WTC11 (cell line): ENCODE measurements around the gene PLPP4. TPM values are rescaled to one million over a fixed set of nuclear protein-coding genes. Genes with fewer than 3 reads are reported as not detected.

Experiments
- ATAC-seq: fragments of 200-7000 bp; cut with Tn5 transposase; 2 replicates; pipeline ENCODE4 v1.10.0; 2021; ENCODE audit warnings: mild to moderate bottlenecking, moderate library complexity
- CTCF ChIA-PET: fragments of 300-600 bp; sonication (Branson Sonifier 250); formaldehyde crosslinking; loops from one replicate; lab custom pipeline; 2021; ENCODE audit warnings: antibody characterized with exemption; lab: Charles Lee
- POLR2A ChIA-PET: fragments of 350-600 bp; sonication (Branson Sonifier 250); formaldehyde crosslinking; loops from one replicate; lab custom pipeline; 2021; ENCODE audit warnings: antibody characterized with exemption; lab: Charles Lee
- DNase-seq: peaks from one replicate; pipeline ENCODE4 v3.0.0; 2021; ENCODE audit warnings: low spot score
- H3K27ac Mint-ChIP-seq: 2 replicates; pipeline ENCODE4 v1.8.0; 2021; ENCODE audit warnings: mixed read lengths
- H3K27me3 Mint-ChIP-seq: 2 replicates; pipeline ENCODE4 v1.8.0; 2021; ENCODE audit warnings: low read depth, mild to moderate bottlenecking, moderate library complexity, mixed read lengths
- H3K36me3 Mint-ChIP-seq: 2 replicates; pipeline ENCODE4 v1.8.0; 2021; ENCODE audit warnings: mixed read lengths
- H3K4me1 Mint-ChIP-seq: 2 replicates; pipeline ENCODE4 v1.8.0; 2022; ENCODE audit warnings: mixed read lengths
- H3K4me3 Mint-ChIP-seq: 2 replicates; pipeline ENCODE4 v1.8.0; 2021; ENCODE audit warnings: mild to moderate bottlenecking, moderate library complexity, mixed read lengths
- H3K9me3 Mint-ChIP-seq: 2 replicates; pipeline ENCODE4 v1.8.0; 2021; ENCODE audit warnings: mixed read lengths
- ATF1 ChIP-seq: sonication (generic); formaldehyde crosslinking; IDR thresholded peaks from 2 replicates; pipeline ENCODE4 v1.8.1; 2023; ENCODE audit warnings: mild to moderate bottlenecking, moderate library complexity, missing genetic modification reagents
- EMX1 ChIP-seq: fragments of 250-450 bp; sonication (Bioruptor Pico); IDR thresholded peaks from 2 replicates; pipeline ENCODE4 v1.8.0; 2021; ENCODE audit warnings: mild to moderate bottlenecking
- GABPB1 ChIP-seq: sonication (generic); formaldehyde crosslinking; IDR thresholded peaks from 2 replicates; pipeline ENCODE4 v1.8.1; 2023; ENCODE audit warnings: mild to moderate bottlenecking, missing genetic modification reagents
- HMGA2 ChIP-seq: fragments of 250-450 bp; sonication (Bioruptor Pico); IDR thresholded peaks from 2 replicates; pipeline ENCODE4 v1.4.0; 2021; ENCODE audit warnings: mild to moderate bottlenecking, moderate library complexity
- JUN ChIP-seq: sonication (generic); formaldehyde crosslinking; IDR thresholded peaks from 2 replicates; pipeline ENCODE4 v1.8.0; 2023; ENCODE audit warnings: mild to moderate bottlenecking, missing genetic modification reagents
- NFATC4 ChIP-seq: fragments of 250-450 bp; sonication (Bioruptor Pico); IDR thresholded peaks from 2 replicates; pipeline ENCODE4 v1.9.0; 2021; ENCODE audit warnings: mild to moderate bottlenecking
- NR1H2 ChIP-seq: sonication (generic); formaldehyde crosslinking; IDR thresholded peaks from 2 replicates; pipeline ENCODE4 v1.9.0; 2021; ENCODE audit warnings: mild to moderate bottlenecking, moderate library complexity, missing genetic modification reagents
- OVOL2 ChIP-seq: fragments of 250-450 bp; sonication (Bioruptor Pico); IDR thresholded peaks from 2 replicates; pipeline ENCODE4 v1.9.0; 2021; ENCODE audit warnings: mild to moderate bottlenecking, borderline replicate concordance
- RORB ChIP-seq: fragments of 250-450 bp; sonication (Bioruptor Pico); IDR thresholded peaks from 2 replicates; pipeline ENCODE4 v1.9.0; 2021; ENCODE audit warnings: mild to moderate bottlenecking
- SMAD3 ChIP-seq: sonication (generic); formaldehyde crosslinking; IDR thresholded peaks from 2 replicates; pipeline ENCODE4 v1.8.0; 2022; ENCODE audit warnings: missing genetic modification reagents, mild to moderate bottlenecking, borderline replicate concordance
- TEAD1 ChIP-seq: sonication (generic); formaldehyde crosslinking; IDR thresholded peaks from 2 replicates; pipeline ENCODE4 v1.8.0; 2022; ENCODE audit warnings: mild to moderate bottlenecking, missing genetic modification reagents
- TP53 ChIP-seq: sonication (generic); formaldehyde crosslinking; IDR thresholded peaks from 2 replicates; pipeline ENCODE4 v1.8.1; 2023; ENCODE audit warnings: mild to moderate bottlenecking, missing genetic modification reagents
- ZNF263 ChIP-seq: sonication (generic); formaldehyde crosslinking; IDR thresholded peaks from 2 replicates; pipeline ENCODE4 v1.8.1; 2022; ENCODE audit warnings: low read depth, mild to moderate bottlenecking, moderate library complexity, missing genetic modification reagents
- ZNF396 ChIP-seq: fragments of 250-450 bp; sonication (Bioruptor Pico); IDR thresholded peaks from 2 replicates; pipeline ENCODE4 v1.8.0; 2021; ENCODE audit warnings: mild to moderate bottlenecking, moderate library complexity, borderline replicate concordance
- total RNA-seq: library from RNA; stranded (reverse); gene quantifications from 3 replicates; pipeline ENCODE4 v1.2.3, GENCODE V29; 2021
- TF ChIP-seq, protein P1 (sequence below): sonication (generic); formaldehyde crosslinking; IDR thresholded peaks from 2 replicates; pipeline ENCODE4 v1.8.0; 2023; ENCODE audit warnings: missing genetic modification reagents
- TF ChIP-seq, protein P2 (sequence below): sonication (generic); formaldehyde crosslinking; IDR thresholded peaks from 2 replicates; pipeline ENCODE4 v1.8.1; 2022; ENCODE audit warnings: missing genetic modification reagents, borderline replicate concordance
- TF ChIP-seq, protein P3 (sequence below): sonication (generic); formaldehyde crosslinking; IDR thresholded peaks from 2 replicates; pipeline ENCODE4 v1.8.0; 2022; ENCODE audit warnings: mild to moderate bottlenecking, missing genetic modification reagents
- TF ChIP-seq, protein P4 (sequence below): sonication (generic); formaldehyde crosslinking; conservative IDR thresholded peaks from 2 replicates; pipeline ENCODE4 v1.8.1; 2022; ENCODE audit warnings: mild to moderate bottlenecking, missing genetic modification reagents
- TF ChIP-seq, protein P5 (sequence below): sonication (generic); formaldehyde crosslinking; IDR thresholded peaks from 2 replicates; pipeline ENCODE4 v1.8.1; 2023; ENCODE audit warnings: mild to moderate bottlenecking, missing genetic modification reagents
- TF ChIP-seq, protein P6 (sequence below): sonication (generic); formaldehyde crosslinking; IDR thresholded peaks from 2 replicates; pipeline ENCODE4 v1.8.0; 2022; ENCODE audit warnings: missing genetic modification reagents
- TF ChIP-seq, protein P7 (sequence below): fragments of 250-450 bp; sonication (Bioruptor Pico); IDR thresholded peaks from 2 replicates; pipeline ENCODE4 v1.9.0; 2021; ENCODE audit warnings: mild to moderate bottlenecking

PLPP4 gene
- total RNA-seq, 1 experiment from 2014 or later = 0.15 TPM

DNA sequence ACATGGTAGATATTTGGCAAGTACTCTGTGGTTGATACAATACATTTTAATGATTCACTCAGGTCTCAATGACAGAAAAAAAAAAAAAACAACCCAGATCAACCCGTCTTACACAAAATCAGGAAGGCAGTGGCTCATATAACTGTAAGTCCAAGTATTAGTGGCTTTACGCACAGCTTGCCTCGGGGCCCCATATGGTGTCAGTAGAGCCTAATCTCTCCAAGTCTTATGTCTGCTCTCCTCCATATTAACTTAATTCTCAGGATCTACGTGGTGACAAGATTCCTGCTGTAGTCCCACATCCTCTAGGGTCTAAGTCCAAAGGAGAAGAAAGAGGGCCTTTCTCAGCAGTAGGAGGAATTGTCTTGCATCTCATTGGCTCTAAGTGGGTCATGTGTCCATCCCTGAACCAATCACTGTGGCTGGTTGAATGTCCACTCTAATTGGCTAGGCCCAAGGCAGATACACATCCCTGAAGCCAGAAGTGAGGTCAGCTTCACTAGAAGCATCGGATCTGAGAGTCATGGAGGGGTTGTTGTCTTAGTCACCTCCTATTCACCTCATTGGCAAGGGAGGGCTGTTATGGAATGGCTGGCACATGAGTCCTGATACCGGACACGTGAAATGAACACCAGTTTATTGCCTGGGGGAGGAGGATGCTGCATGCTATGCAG, 20.5 kb upstream of the PLPP4 start (continued):
- no peak for TF ChIP-seq NR1H2 (CRISPR knock-in tag)
- TF ChIP-seq, protein P1, sequence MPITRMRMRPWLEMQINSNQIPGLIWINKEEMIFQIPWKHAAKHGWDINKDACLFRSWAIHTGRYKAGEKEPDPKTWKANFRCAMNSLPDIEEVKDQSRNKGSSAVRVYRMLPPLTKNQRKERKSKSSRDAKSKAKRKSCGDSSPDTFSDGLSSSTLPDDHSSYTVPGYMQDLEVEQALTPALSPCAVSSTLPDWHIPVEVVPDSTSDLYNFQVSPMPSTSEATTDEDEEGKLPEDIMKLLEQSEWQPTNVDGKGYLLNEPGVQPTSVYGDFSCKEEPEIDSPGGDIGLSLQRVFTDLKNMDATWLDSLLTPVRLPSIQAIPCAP (CRISPR knock-in tag) = no peak
- TF ChIP-seq, protein P2, sequence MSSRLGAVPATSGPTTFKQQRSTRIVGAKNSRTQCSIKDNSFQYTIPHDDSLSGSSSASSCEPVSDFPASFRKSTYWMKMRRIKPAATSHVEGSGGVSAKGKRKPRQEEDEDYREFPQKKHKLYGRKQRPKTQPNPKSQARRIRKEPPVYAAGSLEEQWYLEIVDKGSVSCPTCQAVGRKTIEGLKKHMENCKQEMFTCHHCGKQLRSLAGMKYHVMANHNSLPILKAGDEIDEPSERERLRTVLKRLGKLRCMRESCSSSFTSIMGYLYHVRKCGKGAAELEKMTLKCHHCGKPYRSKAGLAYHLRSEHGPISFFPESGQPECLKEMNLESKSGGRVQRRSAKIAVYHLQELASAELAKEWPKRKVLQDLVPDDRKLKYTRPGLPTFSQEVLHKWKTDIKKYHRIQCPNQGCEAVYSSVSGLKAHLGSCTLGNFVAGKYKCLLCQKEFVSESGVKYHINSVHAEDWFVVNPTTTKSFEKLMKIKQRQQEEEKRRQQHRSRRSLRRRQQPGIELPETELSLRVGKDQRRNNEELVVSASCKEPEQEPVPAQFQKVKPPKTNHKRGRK = no peak
- no peak for TF ChIP-seq NFATC4 (CRISPR knock-in tag)
- TF ChIP-seq HMGA2 = no peak
- no peak for TF ChIP-seq EMX1 (CRISPR knock-in tag)
- TF ChIP-seq, protein P3, sequence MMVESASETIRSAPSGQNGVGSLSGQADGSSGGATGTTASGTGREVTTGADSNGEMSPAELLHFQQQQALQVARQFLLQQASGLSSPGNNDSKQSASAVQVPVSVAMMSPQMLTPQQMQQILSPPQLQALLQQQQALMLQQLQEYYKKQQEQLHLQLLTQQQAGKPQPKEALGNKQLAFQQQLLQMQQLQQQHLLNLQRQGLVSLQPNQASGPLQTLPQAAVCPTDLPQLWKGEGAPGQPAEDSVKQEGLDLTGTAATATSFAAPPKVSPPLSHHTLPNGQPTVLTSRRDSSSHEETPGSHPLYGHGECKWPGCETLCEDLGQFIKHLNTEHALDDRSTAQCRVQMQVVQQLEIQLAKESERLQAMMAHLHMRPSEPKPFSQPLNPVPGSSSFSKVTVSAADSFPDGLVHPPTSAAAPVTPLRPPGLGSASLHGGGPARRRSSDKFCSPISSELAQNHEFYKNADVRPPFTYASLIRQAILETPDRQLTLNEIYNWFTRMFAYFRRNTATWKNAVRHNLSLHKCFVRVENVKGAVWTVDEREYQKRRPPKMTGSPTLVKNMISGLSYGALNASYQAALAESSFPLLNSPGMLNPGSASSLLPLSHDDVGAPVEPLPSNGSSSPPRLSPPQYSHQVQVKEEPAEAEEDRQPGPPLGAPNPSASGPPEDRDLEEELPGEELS (CRISPR knock-in tag) = no peak

DNA sequence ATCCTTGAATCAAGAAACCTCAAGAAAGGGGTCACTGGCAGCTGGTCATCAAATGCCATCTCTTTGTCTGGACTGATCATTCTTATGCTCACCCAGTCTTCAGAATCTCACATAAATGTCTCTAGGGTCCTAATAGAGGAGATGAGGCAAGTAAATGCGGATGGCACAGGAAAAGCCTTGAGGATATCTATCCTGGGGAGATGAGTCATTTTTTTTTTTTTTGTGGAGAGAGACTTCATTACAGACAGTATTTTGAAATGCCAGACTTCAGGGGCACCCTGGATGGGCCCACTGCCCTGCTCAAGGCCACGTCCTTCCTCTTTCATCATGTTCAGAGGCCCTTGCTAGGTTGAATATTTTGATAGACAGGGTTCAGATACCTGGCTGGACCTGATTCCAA, 19.5 kb upstream of the PLPP4 start:
- no peak for TF ChIP-seq NR1H2 (CRISPR knock-in tag)
- TF ChIP-seq ZNF396 (CRISPR knock-in tag) = no peak
- TF ChIP-seq RORB = no peak
- no peak for TF ChIP-seq ATF1
- no peak for TF ChIP-seq SMAD3 (CRISPR knock-in tag)
- TF ChIP-seq TEAD1 (CRISPR knock-in tag) = no peak
- TF ChIP-seq ZNF263 (CRISPR knock-in tag) = no peak
- TF ChIP-seq, protein P4, sequence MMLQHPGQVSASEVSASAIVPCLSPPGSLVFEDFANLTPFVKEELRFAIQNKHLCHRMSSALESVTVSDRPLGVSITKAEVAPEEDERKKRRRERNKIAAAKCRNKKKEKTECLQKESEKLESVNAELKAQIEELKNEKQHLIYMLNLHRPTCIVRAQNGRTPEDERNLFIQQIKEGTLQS (CRISPR knock-in tag) = no peak
- TF ChIP-seq JUN (CRISPR knock-in tag) = no peak
- TF ChIP-seq, protein P5, sequence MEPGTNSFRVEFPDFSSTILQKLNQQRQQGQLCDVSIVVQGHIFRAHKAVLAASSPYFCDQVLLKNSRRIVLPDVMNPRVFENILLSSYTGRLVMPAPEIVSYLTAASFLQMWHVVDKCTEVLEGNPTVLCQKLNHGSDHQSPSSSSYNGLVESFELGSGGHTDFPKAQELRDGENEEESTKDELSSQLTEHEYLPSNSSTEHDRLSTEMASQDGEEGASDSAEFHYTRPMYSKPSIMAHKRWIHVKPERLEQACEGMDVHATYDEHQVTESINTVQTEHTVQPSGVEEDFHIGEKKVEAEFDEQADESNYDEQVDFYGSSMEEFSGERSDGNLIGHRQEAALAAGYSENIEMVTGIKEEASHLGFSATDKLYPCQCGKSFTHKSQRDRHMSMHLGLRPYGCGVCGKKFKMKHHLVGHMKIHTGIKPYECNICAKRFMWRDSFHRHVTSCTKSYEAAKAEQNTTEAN (CRISPR knock-in tag) = no peak
- no peak for TF ChIP-seq GABPB1 (CRISPR knock-in tag)
- Mint-ChIP-seq H3K27ac (no peak overlapping the region), H3K27me3 (no peaks in the 10 kb centered on the region), H3K4me1 (no peaks in the 10 kb centered on the region), H3K4me3 (no peak overlapping the region), H3K36me3 (no peaks in the 10 kb centered on the region), H3K9me3 (peaks cover 7% of the 10 kb centered on the region)
- POLR2A ChIA-PET = no interaction called here
- DNase-seq = no peak
- no peak for ATAC-seq
- CTCF ChIA-PET = no interaction called here

DNA sequence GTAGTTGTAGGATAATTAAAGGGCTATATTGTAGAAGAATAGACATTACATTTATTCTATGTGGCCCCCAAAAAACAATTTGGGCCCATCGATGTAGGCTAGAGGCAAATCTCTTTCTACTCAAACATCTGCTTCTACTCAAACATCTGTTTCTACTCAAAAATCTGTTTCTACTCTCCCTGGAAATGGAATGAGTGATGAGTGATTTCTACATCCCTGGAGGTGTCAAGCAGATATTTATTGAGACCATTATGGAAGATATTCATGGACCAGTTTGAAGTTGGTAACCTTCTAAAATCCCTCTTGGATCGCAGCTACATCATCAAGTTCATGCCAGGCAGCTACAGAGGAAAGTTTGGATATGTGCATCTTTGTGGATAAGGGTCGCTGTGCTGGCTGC, 5.1 kb upstream of the PLPP4 start:
- CTCF ChIA-PET = no interaction called here
- H3K4me1 Mint-ChIP-seq = peaks cover 10% of the 10 kb centered on the region
- ATAC-seq (no peak), DNase-seq (no peak)
- H3K27ac Mint-ChIP-seq = no peak overlapping the region
- POLR2A ChIA-PET = no interaction called here
- no peak overlapping the region for H3K4me3 Mint-ChIP-seq
- H3K9me3 Mint-ChIP-seq = peaks cover 7% of the 10 kb centered on the region; the same call in 1 of the 2 replicates
- no peaks in the 10 kb centered on the region for H3K36me3 Mint-ChIP-seq
- peaks cover 39% of the 10 kb centered on the region for H3K27me3 Mint-ChIP-seq
- TF ChIP-seq TP53 (CRISPR knock-in tag) (no peak), OVOL2 (CRISPR knock-in tag) (no peak), SMAD3 (CRISPR knock-in tag) (no peak)
- TF ChIP-seq, protein P6, sequence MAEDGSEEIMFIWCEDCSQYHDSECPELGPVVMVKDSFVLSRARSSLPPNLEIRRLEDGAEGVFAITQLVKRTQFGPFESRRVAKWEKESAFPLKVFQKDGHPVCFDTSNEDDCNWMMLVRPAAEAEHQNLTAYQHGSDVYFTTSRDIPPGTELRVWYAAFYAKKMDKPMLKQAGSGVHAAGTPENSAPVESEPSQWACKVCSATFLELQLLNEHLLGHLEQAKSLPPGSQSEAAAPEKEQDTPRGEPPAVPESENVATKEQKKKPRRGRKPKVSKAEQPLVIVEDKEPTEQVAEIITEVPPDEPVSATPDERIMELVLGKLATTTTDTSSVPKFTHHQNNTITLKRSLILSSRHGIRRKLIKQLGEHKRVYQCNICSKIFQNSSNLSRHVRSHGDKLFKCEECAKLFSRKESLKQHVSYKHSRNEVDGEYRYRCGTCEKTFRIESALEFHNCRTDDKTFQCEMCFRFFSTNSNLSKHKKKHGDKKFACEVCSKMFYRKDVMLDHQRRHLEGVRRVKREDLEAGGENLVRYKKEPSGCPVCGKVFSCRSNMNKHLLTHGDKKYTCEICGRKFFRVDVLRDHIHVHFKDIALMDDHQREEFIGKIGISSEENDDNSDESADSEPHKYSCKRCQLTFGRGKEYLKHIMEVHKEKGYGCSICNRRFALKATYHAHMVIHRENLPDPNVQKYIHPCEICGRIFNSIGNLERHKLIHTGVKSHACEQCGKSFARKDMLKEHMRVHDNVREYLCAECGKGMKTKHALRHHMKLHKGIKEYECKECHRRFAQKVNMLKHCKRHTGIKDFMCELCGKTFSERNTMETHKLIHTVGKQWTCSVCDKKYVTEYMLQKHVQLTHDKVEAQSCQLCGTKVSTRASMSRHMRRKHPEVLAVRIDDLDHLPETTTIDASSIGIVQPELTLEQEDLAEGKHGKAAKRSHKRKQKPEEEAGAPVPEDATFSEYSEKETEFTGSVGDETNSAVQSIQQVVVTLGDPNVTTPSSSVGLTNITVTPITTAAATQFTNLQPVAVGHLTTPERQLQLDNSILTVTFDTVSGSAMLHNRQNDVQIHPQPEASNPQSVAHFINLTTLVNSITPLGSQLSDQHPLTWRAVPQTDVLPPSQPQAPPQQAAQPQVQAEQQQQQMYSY = no peak
- TF ChIP-seq, protein P4 (CRISPR knock-in tag) = no peak
- TF ChIP-seq, protein P7, sequence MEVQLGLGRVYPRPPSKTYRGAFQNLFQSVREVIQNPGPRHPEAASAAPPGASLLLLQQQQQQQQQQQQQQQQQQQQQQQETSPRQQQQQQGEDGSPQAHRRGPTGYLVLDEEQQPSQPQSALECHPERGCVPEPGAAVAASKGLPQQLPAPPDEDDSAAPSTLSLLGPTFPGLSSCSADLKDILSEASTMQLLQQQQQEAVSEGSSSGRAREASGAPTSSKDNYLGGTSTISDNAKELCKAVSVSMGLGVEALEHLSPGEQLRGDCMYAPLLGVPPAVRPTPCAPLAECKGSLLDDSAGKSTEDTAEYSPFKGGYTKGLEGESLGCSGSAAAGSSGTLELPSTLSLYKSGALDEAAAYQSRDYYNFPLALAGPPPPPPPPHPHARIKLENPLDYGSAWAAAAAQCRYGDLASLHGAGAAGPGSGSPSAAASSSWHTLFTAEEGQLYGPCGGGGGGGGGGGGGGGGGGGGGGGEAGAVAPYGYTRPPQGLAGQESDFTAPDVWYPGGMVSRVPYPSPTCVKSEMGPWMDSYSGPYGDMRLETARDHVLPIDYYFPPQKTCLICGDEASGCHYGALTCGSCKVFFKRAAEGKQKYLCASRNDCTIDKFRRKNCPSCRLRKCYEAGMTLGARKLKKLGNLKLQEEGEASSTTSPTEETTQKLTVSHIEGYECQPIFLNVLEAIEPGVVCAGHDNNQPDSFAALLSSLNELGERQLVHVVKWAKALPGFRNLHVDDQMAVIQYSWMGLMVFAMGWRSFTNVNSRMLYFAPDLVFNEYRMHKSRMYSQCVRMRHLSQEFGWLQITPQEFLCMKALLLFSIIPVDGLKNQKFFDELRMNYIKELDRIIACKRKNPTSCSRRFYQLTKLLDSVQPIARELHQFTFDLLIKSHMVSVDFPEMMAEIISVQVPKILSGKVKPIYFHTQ (CRISPR knock-in tag) = no peak
